K562 (cell line): ENCODE results near the gene FTSJ3. TPM values are rescaled to one million over a fixed set of nuclear protein-coding genes. Genes with fewer than 3 reads are reported as not detected.

Experiments
- ARHGAP35 ChIP-seq: fragments of 450-650 bp; IDR thresholded peaks from 2 replicates; pipeline ENCODE4 v1.6.1; 2018; ENCODE audit not compliant: partially characterized antibody
- ARID1B ChIP-seq: fragments of 450-650 bp; IDR thresholded peaks from 2 replicates; pipeline ENCODE4 v1.6.1; 2016; ENCODE audit warnings: antibody characterized with exemption, mild to moderate bottlenecking, inconsistent platforms
- CBX2 ChIP-seq: fragments of 200-600 bp; sonication (generic); IDR thresholded peaks from one replicate; pipeline ENCODE4 v1.6.1; 2012; ENCODE audit warnings: mild to moderate bottlenecking, low read length, inconsistent platforms; ENCODE audit not compliant: insufficient read depth, poor library complexity, severe bottlenecking
- IRF2 ChIP-seq: sonication (generic); formaldehyde crosslinking; IDR thresholded peaks from 2 replicates; pipeline ENCODE4 v1.8.1; 2022; ENCODE audit warnings: mild to moderate bottlenecking, missing genetic modification reagents
- NFE2 ChIP-seq: IDR thresholded peaks from 2 replicates; pipeline ENCODE4 v1.6.1; 2014; ENCODE audit warnings: antibody characterized with exemption, low read depth
- ZNF592 ChIP-seq: fragments of 450-650 bp; IDR thresholded peaks from 2 replicates; pipeline ENCODE4 v1.6.1; 2017; ENCODE audit warnings: antibody characterized with exemption, mild to moderate bottlenecking
- polyA plus RNA-seq, 8 experiments: library from polyadenylated mRNA; depleted of rRNA in 4 of 8; stranded (reverse) in 5 of 8; unstranded in 3 of 8; fragments of >200 nt; fragmentation: Nextera tagmentation in 2 of 8; fragmentation: Illumina TruSeq in 1 of 8; extraction: Ambion mirVana in 2 of 8; extraction: Trizol in 1 of 8; gene quantifications; 2 replicates each; pipeline versions ENCODE4 v1.2.1 to v1.2.3, GENCODE V29; 2011 to 2014; ENCODE audit warnings: inconsistent platforms in 1 of 8, missing spikeins in 1 of 8
- total RNA-seq, 7 experiments: library from RNA; depleted of rRNA in 6 of 7; stranded (reverse); fragments of >200 nt in 6 of 7; fragmentation: Illumina TruSeq in 2 of 7; extraction: Trizol in 2 of 7; gene quantifications; 2 replicates each; pipeline versions ENCODE4 v1.2.1 to v1.2.3, GENCODE V29; 2011 to 2021; ENCODE audit warnings: low replicate concordance in 1 of 7
- TF ChIP-seq, protein P1 (sequence below): sonication (generic); formaldehyde crosslinking; IDR thresholded peaks from 2 replicates; pipeline ENCODE4 v1.8.0; 2022; ENCODE audit warnings: mild to moderate bottlenecking, missing genetic modification reagents

The FTSJ3 gene
- total and polyA plus RNA-seq, 9 of the 15 experiments (the other 6 are each of a cell fraction or from before 2014, with no cell fraction given), result 18.0 to 65.6 (median 52.4) TPM

- TF ChIP-seq ZNF592 (0 out of 2 replicates have a peak, but pooled peaks have one; percentile 4), CBX2 (no peak), NFE2 (peak; percentile 70), ARID1B (0 out of 2 replicates have a peak, but pooled peaks have one; percentile 24), ARHGAP35 (no peak), IRF2 (CRISPR knock-in tag) (no peak)
- TF ChIP-seq, protein P1, sequence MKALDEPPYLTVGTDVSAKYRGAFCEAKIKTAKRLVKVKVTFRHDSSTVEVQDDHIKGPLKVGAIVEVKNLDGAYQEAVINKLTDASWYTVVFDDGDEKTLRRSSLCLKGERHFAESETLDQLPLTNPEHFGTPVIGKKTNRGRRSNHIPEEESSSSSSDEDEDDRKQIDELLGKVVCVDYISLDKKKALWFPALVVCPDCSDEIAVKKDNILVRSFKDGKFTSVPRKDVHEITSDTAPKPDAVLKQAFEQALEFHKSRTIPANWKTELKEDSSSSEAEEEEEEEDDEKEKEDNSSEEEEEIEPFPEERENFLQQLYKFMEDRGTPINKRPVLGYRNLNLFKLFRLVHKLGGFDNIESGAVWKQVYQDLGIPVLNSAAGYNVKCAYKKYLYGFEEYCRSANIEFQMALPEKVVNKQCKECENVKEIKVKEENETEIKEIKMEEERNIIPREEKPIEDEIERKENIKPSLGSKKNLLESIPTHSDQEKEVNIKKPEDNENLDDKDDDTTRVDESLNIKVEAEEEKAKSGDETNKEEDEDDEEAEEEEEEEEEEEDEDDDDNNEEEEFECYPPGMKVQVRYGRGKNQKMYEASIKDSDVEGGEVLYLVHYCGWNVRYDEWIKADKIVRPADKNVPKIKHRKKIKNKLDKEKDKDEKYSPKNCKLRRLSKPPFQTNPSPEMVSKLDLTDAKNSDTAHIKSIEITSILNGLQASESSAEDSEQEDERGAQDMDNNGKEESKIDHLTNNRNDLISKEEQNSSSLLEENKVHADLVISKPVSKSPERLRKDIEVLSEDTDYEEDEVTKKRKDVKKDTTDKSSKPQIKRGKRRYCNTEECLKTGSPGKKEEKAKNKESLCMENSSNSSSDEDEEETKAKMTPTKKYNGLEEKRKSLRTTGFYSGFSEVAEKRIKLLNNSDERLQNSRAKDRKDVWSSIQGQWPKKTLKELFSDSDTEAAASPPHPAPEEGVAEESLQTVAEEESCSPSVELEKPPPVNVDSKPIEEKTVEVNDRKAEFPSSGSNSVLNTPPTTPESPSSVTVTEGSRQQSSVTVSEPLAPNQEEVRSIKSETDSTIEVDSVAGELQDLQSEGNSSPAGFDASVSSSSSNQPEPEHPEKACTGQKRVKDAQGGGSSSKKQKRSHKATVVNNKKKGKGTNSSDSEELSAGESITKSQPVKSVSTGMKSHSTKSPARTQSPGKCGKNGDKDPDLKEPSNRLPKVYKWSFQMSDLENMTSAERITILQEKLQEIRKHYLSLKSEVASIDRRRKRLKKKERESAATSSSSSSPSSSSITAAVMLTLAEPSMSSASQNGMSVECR (CRISPR knock-in tag), result no peak
- TF ChIP-seq, all 486 proteins: peak for 18
Observed at GRCh38 chr17:63843910-63844677, 16.6 kb upstream of the FTSJ3 start (continued).
